ENCODE results near the gene TPSD1.

TPSD1 gene

DNA sequence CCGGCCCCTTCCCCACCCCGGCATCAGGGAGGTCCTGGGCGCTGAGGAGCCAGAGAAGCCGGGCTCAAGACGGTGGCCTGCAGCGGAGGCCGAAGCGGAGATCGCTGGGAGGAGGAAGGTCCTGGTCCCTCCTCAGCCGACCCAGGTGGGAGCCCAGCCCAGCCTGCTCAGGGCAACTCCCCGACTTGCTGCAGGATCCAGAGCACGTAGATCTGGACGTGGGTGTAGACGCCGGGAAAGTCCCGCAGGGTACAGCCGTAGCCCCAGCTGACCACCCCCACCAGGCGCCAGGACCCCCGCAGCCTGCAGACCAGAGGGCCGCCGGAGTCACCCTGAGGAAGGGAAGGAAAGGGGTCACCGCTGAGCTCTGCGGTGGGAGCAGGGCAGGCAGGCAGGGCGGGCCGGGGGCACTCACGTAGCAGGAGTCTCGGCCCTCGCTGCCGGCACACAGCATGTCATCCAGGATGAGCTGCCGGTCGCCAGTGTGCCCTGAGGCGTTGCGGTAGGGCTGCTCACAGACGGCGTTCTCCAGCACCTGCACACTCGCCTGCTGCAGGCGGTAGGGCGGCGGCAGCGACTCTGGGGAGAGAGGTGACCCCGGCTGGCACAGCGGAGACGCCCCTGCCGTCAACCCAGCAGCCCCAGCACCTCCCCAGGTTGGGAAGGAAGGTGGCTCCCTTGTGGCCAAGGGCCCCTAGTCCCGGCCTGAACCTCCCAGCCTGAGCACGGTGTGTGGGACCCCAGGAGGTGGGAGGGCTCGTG, 5.4 kb downstream of the TPSD1 start:
- TF ChIP-seq, protein P1, sequence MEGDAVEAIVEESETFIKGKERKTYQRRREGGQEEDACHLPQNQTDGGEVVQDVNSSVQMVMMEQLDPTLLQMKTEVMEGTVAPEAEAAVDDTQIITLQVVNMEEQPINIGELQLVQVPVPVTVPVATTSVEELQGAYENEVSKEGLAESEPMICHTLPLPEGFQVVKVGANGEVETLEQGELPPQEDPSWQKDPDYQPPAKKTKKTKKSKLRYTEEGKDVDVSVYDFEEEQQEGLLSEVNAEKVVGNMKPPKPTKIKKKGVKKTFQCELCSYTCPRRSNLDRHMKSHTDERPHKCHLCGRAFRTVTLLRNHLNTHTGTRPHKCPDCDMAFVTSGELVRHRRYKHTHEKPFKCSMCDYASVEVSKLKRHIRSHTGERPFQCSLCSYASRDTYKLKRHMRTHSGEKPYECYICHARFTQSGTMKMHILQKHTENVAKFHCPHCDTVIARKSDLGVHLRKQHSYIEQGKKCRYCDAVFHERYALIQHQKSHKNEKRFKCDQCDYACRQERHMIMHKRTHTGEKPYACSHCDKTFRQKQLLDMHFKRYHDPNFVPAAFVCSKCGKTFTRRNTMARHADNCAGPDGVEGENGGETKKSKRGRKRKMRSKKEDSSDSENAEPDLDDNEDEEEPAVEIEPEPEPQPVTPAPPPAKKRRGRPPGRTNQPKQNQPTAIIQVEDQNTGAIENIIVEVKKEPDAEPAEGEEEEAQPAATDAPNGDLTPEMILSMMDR (IDR thresholded peaks at IDR 0.05; ENCODE audit: borderline replicate concordance, insufficient read depth, low read depth, low read length) = no peak

DNA sequence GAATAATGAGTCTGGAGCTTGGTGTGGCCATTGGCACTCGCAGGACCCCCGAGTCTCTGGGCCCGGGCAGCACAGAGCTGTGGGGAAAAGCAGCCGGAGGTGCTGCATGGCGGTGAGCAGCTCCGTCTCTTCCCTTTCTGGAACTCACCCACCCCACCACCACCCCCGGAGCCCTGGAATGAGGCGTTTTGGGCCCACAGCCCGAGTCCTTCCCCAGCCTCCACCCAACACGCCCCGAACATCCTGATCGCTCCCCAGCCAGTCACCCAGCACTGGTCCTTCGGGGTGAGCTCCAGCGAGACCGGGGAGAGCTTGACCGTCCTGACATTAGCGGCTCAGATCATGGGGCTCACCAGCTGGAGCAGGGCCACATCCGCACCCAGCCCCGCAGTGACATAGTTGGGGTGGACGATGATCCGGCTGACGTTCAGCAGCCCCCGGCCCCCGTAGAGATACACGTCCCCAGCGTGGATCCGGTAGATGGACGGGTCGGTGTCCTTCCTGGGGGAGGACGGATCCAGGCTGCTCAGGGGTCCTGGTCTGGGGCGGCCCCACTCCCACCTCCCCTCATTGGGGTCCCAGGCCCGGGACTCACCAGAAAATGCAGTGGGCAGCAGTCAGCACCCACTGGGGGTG, 6.5 kb downstream of the TPSD1 start:
- TF ChIP-seq, protein P1 (IDR thresholded peaks at IDR 0.05; ENCODE audit: borderline replicate concordance, insufficient read depth, low read depth, low read length) = no peak
- H3K4me3 ChIP-seq (ENCODE audit: low read depth, low read length) = no peak overlapping the region

More for the DNA sequence above, 5.4 kb downstream of the TPSD1 start:
- no peak overlapping the region for H3K4me3 ChIP-seq (ENCODE audit: low read depth, low read length)

DNA sequence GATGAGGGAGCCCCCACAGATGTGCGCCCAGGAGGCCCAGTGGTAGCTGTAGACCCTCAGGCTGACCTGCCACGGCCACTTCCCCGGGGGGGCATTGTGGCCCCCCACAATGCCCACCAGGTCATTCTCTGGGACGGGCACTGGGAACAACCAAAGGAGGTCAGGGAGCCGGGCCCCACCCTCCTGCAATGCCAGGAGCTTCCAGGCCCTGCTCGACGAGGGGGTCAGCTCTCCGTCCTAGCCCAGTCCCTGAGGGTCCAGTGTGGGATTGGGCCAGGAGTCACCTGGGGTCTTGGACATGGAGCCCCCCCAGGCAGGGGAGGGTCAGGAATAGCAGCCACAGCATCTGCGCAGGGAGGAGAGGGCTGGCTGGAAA, 7.0 kb downstream of the TPSD1 start:
- H3K4me3 ChIP-seq (ENCODE audit: low read depth, low read length) = no peak overlapping the region
- TF ChIP-seq, protein P1 (IDR thresholded peaks at IDR 0.05; ENCODE audit: borderline replicate concordance, insufficient read depth, low read depth, low read length) = no peak

DNA sequence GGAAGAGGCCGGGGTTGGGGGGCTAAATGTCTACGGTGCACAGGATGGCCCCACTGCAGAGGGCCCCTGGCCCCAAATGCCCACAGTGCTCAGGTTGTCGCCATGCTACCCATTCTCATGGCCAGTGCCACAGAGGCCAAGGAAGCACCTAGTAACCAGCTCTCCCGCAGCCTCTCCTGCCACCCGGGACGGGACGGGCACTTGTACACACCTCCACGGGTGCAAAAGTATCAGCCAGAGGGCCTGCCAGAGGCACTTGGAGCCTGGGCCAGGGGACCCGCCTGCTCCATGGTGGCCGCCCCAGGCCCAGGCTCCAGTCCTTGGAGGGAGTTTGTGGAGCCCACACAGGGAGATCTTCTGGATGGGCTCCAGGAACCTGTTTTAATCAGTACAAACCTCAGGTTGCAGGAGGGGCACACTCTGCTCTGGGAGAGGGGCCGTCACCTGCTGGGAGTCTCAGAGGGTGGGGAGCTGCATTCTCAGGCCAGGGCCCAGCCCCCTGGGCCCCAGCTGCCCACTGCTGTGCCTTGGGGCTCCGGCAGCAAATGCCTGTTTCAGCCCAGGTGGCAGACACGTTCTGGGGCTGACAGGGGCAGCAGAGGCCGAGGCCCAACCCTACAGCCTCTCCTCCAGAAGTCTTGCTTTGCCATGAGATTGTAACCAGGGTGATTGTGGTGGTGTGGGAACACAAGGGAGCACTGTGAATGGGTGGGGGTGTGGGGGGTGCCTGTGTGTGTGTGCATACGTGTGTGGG, 7.9 kb downstream of the TPSD1 start:
- TF ChIP-seq, protein P1 (IDR thresholded peaks at IDR 0.05; ENCODE audit: borderline replicate concordance, insufficient read depth, low read depth, low read length) = no peak
- no peak overlapping the region for H3K4me3 ChIP-seq (ENCODE audit: low read depth, low read length)

DNA sequence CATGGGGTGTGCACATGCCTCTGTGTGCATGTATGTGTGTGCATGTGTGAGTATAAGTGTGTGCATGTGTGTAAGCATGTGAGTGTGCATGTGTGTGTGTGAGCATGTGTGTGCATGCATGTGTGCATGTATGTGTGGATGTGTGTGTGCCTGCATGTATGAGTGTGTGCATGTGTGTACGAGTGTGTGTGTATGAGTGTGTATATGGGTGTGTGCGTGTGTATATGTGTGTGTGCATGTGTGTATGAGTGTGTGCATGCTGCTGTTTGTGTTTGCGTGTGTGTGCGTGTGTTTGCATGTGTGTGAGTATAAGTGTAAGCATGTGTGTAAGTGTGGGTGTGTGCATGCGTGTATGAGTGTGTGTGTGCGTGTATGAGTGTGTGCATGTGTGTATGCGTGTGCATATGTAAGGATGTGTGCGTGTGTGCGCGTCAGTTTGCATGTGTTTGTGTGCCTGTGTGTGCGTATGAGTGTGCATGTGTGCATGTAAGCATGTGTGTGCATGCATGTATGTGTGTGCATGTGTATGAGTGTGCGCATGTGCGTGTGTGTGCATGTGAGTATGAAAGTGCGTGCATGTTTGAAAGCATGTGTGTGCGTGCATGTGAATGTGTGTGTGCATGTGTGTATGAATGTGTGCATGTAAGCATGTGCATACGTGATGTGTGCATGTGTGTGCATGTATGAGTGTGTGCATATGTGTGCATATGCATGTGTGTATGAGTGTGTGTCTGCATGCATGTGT, 8.6 kb downstream of the TPSD1 start:
- H3K4me3 ChIP-seq (ENCODE audit: low read depth, low read length) = no peak overlapping the region
- TF ChIP-seq, protein P1 (IDR thresholded peaks at IDR 0.05; ENCODE audit: borderline replicate concordance, insufficient read depth, low read depth, low read length) = no peak

DNA sequence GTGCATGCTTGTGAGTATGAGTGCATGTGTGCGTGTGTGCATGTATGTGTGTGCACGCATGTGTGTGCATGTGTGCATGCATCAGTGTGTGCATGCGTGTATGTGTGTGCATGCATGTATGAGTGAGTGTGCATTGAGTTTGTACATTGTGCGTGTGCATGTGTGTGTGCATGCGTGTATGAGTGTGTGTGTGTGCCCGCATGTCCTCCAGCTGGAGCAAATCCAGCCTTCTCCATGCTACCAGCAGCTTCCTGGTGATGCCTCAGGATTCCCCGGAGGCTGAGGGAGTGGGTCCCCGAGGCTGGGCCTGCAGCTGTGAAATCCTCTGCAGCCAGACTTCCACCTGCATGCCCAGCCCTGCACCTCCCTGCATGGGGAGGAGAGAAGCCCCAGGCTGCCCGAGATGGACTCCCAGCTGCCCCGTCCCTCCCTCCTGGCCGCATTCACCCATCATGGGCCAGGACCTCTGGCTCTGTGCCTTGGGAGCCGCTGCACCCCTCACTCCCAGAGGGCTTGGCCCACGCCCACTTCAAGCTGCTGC, 9.3 kb downstream of the TPSD1 start:
- TF ChIP-seq, protein P1 (IDR thresholded peaks at IDR 0.05; ENCODE audit: borderline replicate concordance, insufficient read depth, low read depth, low read length) = no peak

More for the DNA sequence above, 9.3 kb downstream of the TPSD1 start:
- H3K4me3 ChIP-seq (ENCODE audit: low read depth, low read length) = no peak overlapping the region

Data from GM12875 (cell line).